GM18502 (cell line): ENCODE data around the gene ERCC6.

Experiments
- ATAC-seq: cut with Tn5 transposase; IDR thresholded peaks from one replicate; pipeline ENCODE4 v1.9.1; 2021; ENCODE audit warnings: mild to moderate bottlenecking; ENCODE audit not compliant: unreplicated experiment, poor library complexity

Gene ERCC6

GRCh38 chr10:49516216-49516970, 22.5 kb downstream of the ERCC6 start:
- no peak for ATAC-seq

- peak; percentile 48 for ATAC-seq
Observed at GRCh38 chr10:49512121-49512809, 26.7 kb downstream of the ERCC6 start.

- ATAC-seq: no peak
Observed at GRCh38 chr10:49509771-49510303, 29.1 kb downstream of the ERCC6 start.

- no peak for ATAC-seq
Observed at GRCh38 chr10:49508654-49509053, 30.3 kb downstream of the ERCC6 start.

DNA sequence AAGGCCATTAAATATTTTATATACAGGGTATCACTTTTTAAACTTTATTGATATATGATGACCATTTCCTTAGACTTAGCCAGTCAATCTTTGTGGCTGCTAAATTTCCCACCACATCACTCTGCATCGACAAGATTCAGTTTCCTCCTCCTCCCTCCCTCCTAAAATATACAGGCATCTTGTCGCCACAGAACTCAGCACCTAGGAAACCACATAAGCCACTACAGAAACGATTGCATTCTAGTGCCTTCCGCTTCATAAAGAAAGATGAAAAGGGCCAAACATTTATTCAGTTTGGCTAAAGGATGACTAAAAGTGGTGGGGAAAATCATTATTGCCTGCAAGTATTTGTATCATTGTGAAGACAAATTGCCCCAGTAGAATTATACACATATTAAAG, 30.7 kb downstream of the ERCC6 start:
- ATAC-seq: no peak

DNA sequence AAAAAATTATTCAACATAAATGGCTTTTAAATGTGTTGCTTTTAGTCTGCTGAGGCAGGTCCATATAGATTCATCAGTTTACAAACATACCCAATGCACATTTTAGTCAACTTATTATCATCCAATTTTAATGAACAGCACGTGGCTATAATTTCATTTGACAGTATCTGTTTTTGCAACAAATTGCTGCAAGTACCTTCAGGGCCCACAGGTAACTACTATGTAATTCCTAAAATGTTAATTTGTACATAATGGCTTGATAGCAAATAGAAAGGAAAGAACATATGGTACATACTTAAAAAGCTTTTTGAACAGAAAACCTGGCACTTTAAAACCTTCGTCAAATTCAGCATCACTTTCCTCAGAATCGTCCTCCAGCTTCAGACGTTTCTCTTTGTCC, 33.3 kb downstream of the ERCC6 start:
- no peak for ATAC-seq

GRCh38 chr10:49505076-49505475, 33.8 kb downstream of the ERCC6 start:
- ATAC-seq: no peak

GRCh38 chr10:49504528-49504927, 34.4 kb downstream of the ERCC6 start:
- ATAC-seq: no peak

GRCh38 chr10:49502358-49502757, 36.6 kb downstream of the ERCC6 start:
- no peak for ATAC-seq

- ATAC-seq: no peak
Observed at GRCh38 chr10:49500412-49500811, 38.5 kb downstream of the ERCC6 start.

GRCh38 chr10:49499305-49499851, 39.5 kb downstream of the ERCC6 start:
- no peak for ATAC-seq

DNA sequence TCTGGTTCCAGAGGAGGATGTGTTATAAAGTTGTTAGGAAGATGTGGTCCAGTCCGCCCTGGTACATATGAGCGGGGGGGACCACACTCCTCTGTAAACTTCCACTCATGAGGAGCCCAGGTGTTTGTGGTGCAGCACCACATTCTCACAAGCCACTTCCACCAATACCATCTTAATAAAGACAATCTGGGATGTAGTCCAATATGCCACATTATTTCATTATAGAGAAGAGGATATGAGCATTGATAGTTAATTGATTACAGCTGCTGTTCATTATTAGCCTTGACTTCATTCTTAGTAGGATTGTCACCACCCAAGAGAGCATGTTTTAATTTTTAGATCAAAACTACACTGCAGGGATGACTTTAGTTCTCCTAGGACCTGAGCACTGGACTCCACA, 40.5 kb downstream of the ERCC6 start:
- ATAC-seq: no peak

GRCh38 chr10:49497358-49497757, 41.6 kb downstream of the ERCC6 start:
- no peak for ATAC-seq

GRCh38 chr10:49488056-49488717, 50.7 kb downstream of the ERCC6 start:
- ATAC-seq: no peak

DNA sequence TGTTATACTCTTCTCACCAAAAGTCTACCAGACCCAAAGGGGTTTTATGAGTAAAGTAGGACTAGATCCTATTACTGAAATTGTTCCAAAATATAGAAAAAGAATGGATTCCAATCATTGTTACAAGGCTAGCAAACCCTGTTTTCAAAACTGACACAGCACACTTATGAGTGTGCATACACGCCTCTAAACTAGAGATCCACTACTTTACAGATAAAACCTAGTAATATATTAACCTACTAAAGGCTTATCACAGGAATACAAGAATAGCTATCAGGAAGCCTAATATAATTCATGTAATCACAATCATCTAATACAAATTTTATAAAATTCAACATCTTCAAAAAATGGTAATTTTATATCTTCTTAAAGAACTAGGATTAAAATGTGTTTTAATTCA, 52.2 kb downstream of the ERCC6 start:
- no peak for ATAC-seq

- no peak for ATAC-seq
Observed at GRCh38 chr10:49486009-49486408, 52.9 kb downstream of the ERCC6 start.

DNA sequence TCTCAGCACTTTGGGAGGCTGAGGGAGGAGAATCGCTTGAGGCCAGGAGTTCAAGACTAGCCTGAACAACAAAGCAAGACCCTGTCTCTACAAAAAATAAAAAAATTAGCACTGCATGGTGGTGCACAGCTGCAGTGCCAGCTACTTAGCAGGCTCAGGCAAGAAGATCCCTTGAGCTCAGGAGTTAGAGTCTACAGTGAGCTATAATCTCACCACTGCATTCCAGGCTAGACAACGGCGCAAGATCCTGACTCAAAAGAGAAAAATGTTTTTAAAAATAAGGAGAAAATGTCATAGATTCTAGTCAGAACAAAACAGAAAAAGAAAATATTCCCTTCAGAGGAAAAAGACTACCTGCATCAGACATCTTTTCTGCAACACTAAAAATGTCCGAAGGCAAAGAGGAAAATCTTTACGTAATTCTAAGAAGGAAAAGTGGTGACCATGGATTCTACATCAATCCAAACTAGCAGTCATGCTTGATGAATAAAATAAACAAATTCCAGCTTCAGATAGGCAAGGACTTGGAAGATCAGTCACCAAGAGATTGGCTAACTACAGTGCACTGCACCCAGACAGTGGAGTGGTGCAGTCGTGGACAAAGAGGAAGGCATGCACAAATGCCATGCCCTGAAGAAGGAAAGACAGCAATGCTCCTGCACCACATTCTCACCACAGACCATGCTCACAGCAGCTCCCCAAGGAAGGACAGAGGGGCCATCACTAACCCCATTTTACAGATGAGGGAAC, 54.3 kb downstream of the ERCC6 start:
- no peak for ATAC-seq

DNA sequence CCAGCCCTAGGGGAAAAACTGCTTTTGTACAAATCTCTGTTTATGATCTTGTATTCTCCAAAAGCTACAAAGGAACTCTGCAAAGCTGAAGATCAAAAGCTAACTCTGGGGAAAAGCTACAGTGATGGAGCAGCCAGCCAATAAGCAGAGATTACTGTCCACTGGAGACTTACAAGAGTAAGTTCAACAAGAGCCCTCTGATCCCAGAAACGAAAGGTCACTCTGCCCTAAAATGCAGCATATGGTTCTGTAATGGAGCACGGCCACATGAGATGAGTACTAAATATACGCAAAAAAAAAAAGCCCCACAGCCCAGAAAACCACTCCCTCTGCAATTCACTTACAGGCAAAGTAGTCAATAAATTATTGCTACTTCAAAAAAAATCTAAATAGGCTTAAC, 60.1 kb downstream of the ERCC6 start:
- ATAC-seq: no peak

GRCh38 chr10:49474901-49475300, 64.0 kb downstream of the ERCC6 start:
- no peak for ATAC-seq

GRCh38 chr10:49471532-49471931, 67.4 kb downstream of the ERCC6 start:
- ATAC-seq: no peak
